Upper lobe of right lung (tissue), 1 donor: ENCODE data around the gene FHOD3. TPM values are rescaled to one million over a fixed set of nuclear protein-coding genes. Genes with fewer than 3 reads are reported as not detected.

Experiments
- ATAC-seq: fragments of 200-7000 bp; cut with Tn5 transposase; one replicate; pipeline ENCODE4 v1.9.1; 2020; ENCODE audit warnings: mild to moderate bottlenecking, moderate library complexity
- DNase-seq: peaks from one replicate; pipeline ENCODE4 v3.0.0-alpha.2; 2020
- H3K27ac ChIP-seq: fragments of 200-600 bp; one replicate; pipeline ENCODE4 v1.8.0; 2022
- H3K27me3 ChIP-seq: fragments of 200-600 bp; one replicate; pipeline ENCODE4 v1.8.0; 2022; ENCODE audit warnings: mild to moderate bottlenecking
- H3K36me3 ChIP-seq: fragments of 200-600 bp; one replicate; pipeline ENCODE4 v1.8.0; 2022
- H3K4me1 ChIP-seq: fragments of 200-600 bp; one replicate; pipeline ENCODE4 v1.8.0; 2022
- H3K4me3 ChIP-seq: fragments of 200-600 bp; one replicate; pipeline ENCODE4 v1.8.0; 2022; ENCODE audit warnings: mild to moderate bottlenecking
- H3K9me3 ChIP-seq: fragments of 200-600 bp; one replicate; pipeline ENCODE4 v1.8.0; 2022
- intact Hi-C: fragments of 100-400 bp; cut with DNase I; formaldehyde crosslinking; loops from one replicate; pipeline ENCODE4 v1.11.0; 2022
- total RNA-seq: library from RNA; stranded (reverse); fragmentation: NEBNext Ultra II Directional; extraction: Animal tissue kit (Norgen Biotek cat#: 25700); gene quantifications from one replicate; pipeline ENCODE4 v1.2.1, GENCODE V29; 2021
- TF ChIP-seq, protein P1 (sequence below): fragments of 200-600 bp; IDR thresholded peaks from one replicate; pipeline ENCODE4 v1.8.0; 2022; ENCODE audit warnings: antibody characterized with exemption
- donor health status: DM: no; HTN: yes; CAD: no; lungs with severe emphysema.

The FHOD3 gene
- total RNA-seq, 1 donor from 2014 or later, result 1.9 TPM

DNA sequence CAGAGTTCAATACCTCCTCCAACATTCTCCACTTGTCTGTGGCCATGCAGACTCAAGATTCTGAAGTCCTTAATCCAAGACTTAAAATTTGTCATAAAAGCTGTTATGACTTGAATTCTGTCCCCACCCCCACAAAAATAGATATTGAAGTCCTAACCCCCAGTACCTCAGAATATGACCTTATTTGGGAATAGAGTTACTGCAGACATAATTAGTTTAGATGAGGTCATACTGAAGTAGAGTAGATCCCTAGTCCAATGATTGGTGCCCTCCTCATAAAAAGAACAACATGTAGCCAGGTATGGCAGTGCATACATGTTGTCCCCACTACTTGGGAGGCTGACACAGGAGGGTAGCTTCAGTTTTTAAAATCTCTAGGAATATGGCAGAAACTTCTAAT is 522.1 kb downstream of the FHOD3 start:
- H3K9me3 ChIP-seq, result no peaks in the 10 kb centered on the region
- no peak for ATAC-seq

DNA sequence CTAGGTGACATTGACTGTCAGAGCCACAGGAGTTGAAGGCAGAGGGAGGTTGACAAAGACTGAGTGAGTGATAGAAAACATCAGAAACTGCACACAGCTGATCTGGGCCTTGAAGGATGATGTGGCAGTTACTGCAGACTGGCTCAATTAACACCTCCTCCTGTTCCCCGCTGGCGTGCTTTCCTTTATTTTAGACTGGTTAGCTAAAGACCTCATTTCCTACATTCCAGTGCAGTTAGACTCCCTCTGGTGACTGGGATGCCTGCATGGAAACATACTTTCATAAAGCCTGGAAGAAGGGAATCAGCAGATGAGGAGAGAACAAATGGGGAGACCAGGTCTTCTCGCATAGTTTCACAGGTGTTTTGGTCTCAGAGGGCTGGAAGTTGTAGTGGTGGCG is 524.2 kb downstream of the FHOD3 start:
- no peak overlapping the region for H3K4me3 ChIP-seq
- DNase-seq (no peak), ATAC-seq (no peak)
- no peaks in the 10 kb centered on the region for H3K4me1 ChIP-seq
- H3K36me3 ChIP-seq, result peaks cover 7% of the 10 kb centered on the region
- intact Hi-C loops, result no loop called here
- no peaks in the 10 kb centered on the region for H3K9me3 ChIP-seq
- TF ChIP-seq, protein P1, sequence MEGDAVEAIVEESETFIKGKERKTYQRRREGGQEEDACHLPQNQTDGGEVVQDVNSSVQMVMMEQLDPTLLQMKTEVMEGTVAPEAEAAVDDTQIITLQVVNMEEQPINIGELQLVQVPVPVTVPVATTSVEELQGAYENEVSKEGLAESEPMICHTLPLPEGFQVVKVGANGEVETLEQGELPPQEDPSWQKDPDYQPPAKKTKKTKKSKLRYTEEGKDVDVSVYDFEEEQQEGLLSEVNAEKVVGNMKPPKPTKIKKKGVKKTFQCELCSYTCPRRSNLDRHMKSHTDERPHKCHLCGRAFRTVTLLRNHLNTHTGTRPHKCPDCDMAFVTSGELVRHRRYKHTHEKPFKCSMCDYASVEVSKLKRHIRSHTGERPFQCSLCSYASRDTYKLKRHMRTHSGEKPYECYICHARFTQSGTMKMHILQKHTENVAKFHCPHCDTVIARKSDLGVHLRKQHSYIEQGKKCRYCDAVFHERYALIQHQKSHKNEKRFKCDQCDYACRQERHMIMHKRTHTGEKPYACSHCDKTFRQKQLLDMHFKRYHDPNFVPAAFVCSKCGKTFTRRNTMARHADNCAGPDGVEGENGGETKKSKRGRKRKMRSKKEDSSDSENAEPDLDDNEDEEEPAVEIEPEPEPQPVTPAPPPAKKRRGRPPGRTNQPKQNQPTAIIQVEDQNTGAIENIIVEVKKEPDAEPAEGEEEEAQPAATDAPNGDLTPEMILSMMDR, result no peak
- H3K27me3 ChIP-seq, result no peaks in the 10 kb centered on the region
- H3K27ac ChIP-seq, result no peak overlapping the region

More for the DNA sequence above, 522.1 kb downstream of the FHOD3 start:
- Histone ChIP-seq H3K36me3 (peaks cover 8% of the 10 kb centered on the region), H3K27me3 (no peaks in the 10 kb centered on the region), H3K4me1 (peaks cover 2% of the 10 kb centered on the region), H3K4me3 (no peak overlapping the region), H3K27ac (no peak overlapping the region)
- intact Hi-C loops, result no loop called here
- TF ChIP-seq, protein P1, result no peak
- DNase-seq, result no peak

DNA sequence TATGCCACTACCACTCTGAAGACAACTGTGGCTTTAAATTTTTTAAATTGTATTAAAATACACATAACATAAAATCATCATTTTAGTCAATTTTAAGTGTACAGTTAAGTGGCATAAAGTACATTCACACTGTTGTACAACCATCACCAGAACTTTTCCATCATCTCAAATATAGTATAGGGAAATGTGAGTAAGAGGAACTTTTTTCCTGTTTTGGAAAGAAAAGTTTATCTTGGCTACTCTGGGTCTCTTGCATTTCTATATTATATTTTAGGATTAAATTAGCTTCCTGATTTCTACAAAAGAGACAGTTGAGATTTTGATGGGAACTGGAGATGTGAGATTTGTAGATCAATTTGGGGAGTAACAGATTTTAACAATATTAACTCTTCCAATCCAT is 528.0 kb downstream of the FHOD3 start:
- Histone ChIP-seq H3K36me3 (peaks cover 7% of the 10 kb centered on the region), H3K9me3 (no peaks in the 10 kb centered on the region), H3K27me3 (no peaks in the 10 kb centered on the region), H3K4me3 (no peak overlapping the region), H3K4me1 (peaks cover 6% of the 10 kb centered on the region), H3K27ac (no peak overlapping the region)
- intact Hi-C loops, result no loop called here
- ATAC-seq, result no peak
- no peak for DNase-seq
- TF ChIP-seq, protein P1, result no peak

DNA sequence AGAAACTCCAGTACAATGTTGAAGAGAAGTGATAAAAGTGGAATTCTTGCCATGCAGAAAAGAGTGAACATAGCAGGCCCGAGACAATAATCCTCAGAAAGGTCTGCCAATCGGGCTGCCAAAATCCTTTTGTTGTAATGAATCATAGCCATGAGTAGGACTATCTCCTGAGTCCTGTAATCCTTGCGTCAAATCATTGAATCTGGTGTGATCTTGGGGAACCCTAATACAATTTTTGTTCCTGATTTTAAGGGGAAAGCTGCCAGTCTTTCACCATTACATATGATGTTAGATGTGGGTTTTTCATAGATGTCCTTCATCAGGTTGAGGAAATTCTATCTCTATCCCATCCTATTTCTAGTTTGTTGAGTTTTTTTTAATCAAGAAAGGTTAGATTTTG is 529.0 kb downstream of the FHOD3 start:
- DNase-seq (no peak), ATAC-seq (no peak)
- intact Hi-C loops, result no loop called here
- no peaks in the 10 kb centered on the region for H3K9me3 ChIP-seq
- H3K27ac ChIP-seq, result no peak overlapping the region
- TF ChIP-seq, protein P1, result no peak
- no peak overlapping the region for H3K4me3 ChIP-seq
- peaks cover 6% of the 10 kb centered on the region for H3K4me1 ChIP-seq
- H3K27me3 ChIP-seq, result no peaks in the 10 kb centered on the region
- peaks cover 7% of the 10 kb centered on the region for H3K36me3 ChIP-seq

DNA sequence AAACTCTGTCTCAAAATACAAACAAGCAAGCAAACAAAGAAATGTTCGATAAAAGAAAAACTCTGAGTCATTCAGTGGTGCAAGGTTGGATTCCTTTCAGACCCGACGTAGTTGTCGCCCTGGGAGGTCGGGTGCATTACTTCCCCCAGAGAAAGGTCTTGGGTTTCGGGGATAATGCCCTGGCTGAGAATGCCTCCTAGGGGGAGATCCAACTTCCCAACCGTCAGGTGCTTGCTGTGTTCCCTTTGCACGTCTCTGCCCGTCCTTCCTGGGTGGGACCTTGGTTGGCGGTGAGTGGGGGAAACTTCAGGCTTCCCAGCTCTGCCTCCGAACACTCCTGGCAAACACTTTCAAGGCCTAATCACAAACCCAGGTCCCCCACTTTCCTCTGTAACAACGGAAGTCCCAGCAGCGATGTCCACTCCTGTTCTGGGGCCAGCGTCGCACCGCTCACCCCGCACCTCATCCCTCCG is 530.7 kb downstream of the FHOD3 start:
- TF ChIP-seq, protein P1, result no peak
- intact Hi-C loops, result no loop called here
- no peak for ATAC-seq

More for the DNA sequence above, 530.7 kb downstream of the FHOD3 start:
- Histone ChIP-seq H3K36me3 (peaks cover 4% of the 10 kb centered on the region), H3K27ac (peak overlapping the region; percentile 82), H3K4me3 (peak overlapping the region; percentile 95), H3K9me3 (no peaks in the 10 kb centered on the region), H3K27me3 (no peaks in the 10 kb centered on the region), H3K4me1 (peaks cover 6% of the 10 kb centered on the region)
- DNase-seq, result no peak
